ENCODE data around the gene TMCO4. TPM values are rescaled to one million over a fixed set of nuclear protein-coding genes. Genes with fewer than 3 reads are reported as not detected.
A peak's percentile ranks its signal among the peaks of the same experiment; 100 is the strongest.

The TMCO4 gene
- total RNA-seq, 1 experiment from 2014 or later = 7.2 TPM

DNA sequence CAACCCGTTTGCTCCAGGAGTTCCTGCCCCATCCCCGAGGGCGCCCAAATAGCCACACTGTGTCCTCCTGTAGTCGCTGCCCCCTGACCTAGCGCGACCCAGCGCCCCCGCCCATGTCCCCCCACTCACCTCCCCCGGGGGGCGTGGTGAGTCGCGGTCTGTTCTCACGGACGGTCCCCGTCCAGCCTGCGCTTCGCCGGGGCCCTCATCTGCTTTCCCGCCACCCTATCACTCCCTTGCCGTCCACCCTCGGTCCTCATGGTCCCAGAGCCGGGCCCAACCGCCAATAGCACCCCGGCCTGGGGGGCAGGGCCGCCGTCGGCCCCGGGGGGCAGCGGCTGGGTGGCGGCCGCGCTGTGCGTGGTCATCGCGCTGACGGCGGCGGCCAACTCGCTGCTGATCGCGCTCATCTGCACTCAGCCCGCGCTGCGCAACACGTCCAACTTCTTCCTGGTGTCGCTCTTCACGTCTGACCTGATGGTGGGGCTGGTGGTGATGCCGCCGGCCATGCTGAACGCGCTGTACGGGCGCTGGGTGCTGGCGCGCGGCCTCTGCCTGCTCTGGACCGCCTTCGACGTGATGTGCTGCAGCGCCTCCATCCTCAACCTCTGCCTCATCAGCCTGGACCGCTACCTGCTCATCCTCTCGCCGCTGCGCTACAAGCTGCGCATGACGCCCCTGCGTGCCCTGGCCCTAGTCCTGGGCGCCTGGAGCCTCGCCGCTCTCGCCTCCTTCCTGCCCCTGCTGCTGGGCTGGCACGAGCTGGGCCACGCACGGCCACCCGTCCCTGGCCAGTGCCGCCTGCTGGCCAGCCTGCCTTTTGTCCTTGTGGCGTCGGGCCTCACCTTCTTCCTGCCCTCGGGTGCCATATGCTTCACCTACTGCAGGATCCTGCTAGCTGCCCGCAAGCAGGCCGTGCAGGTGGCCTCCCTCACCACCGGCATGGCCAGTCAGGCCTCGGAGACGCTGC, 133.9 kb downstream of the TMCO4 start:
- H3K9me3 Mint-ChIP-seq = no peaks in the 10 kb centered on the region
- ChIA-PET POLR2A (no interaction called here), CTCF (interaction anchor here (1.0 to 2.0 kb wide), 5 partner anchors 11 to 50 kb away, joined by 3 to 14 read pairs (median 3); no protein-coding TSS in a partner anchor)
- peak overlapping the region; percentile 71 for H3K4me3 Mint-ChIP-seq
- peaks cover 4% of the 10 kb centered on the region for H3K4me1 Mint-ChIP-seq
- peaks cover 61% of the 10 kb centered on the region for H3K27me3 Mint-ChIP-seq (ENCODE audit: low read depth)
- ATAC-seq (peak; percentile 63), DNase-seq (ENCODE audit: low spot score) (peak; percentile 49)
- TF ChIP-seq NR2C2 (CRISPR knock-in tag; IDR thresholded peaks at IDR 0.05) = no peak
- 0 out of 2 replicates have a peak, but pooled peaks have one; percentile 40 for TF ChIP-seq ZBTB21 (CRISPR knock-in tag; IDR thresholded peaks at IDR 0.05; ENCODE audit: borderline replicate concordance)
- 0 out of 2 replicates have a peak, but pooled peaks have one; percentile 34 for TF ChIP-seq ZNF138 (CRISPR knock-in tag; conservative IDR thresholded peaks at IDR 0.05)
- TF ChIP-seq, protein P1, sequence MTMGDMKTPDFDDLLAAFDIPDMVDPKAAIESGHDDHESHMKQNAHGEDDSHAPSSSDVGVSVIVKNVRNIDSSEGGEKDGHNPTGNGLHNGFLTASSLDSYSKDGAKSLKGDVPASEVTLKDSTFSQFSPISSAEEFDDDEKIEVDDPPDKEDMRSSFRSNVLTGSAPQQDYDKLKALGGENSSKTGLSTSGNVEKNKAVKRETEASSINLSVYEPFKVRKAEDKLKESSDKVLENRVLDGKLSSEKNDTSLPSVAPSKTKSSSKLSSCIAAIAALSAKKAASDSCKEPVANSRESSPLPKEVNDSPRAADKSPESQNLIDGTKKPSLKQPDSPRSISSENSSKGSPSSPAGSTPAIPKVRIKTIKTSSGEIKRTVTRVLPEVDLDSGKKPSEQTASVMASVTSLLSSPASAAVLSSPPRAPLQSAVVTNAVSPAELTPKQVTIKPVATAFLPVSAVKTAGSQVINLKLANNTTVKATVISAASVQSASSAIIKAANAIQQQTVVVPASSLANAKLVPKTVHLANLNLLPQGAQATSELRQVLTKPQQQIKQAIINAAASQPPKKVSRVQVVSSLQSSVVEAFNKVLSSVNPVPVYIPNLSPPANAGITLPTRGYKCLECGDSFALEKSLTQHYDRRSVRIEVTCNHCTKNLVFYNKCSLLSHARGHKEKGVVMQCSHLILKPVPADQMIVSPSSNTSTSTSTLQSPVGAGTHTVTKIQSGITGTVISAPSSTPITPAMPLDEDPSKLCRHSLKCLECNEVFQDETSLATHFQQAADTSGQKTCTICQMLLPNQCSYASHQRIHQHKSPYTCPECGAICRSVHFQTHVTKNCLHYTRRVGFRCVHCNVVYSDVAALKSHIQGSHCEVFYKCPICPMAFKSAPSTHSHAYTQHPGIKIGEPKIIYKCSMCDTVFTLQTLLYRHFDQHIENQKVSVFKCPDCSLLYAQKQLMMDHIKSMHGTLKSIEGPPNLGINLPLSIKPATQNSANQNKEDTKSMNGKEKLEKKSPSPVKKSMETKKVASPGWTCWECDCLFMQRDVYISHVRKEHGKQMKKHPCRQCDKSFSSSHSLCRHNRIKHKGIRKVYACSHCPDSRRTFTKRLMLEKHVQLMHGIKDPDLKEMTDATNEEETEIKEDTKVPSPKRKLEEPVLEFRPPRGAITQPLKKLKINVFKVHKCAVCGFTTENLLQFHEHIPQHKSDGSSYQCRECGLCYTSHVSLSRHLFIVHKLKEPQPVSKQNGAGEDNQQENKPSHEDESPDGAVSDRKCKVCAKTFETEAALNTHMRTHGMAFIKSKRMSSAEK (CRISPR knock-in tag; IDR thresholded peaks at IDR 0.05; ENCODE audit: borderline replicate concordance) = no peak
- peak; percentile 49; the same call in 1 of the 2 replicates for TF ChIP-seq ETV6 (CRISPR knock-in tag; IDR thresholded peaks at IDR 0.05)
- TF ChIP-seq NFE2L1 (CRISPR knock-in tag; IDR thresholded peaks at IDR 0.05) = no peak
- no peak for TF ChIP-seq ZNF671 (CRISPR knock-in tag; IDR thresholded peaks at IDR 0.05)
- no peak for TF ChIP-seq TCF7 (CRISPR knock-in tag; IDR thresholded peaks at IDR 0.05; ENCODE audit: low read depth)
- peak; percentile 62; the same call in 1 of the 2 replicates for TF ChIP-seq FOXP1 (CRISPR knock-in tag; IDR thresholded peaks at IDR 0.05; ENCODE audit: borderline replicate concordance)
- TF ChIP-seq, protein P2, sequence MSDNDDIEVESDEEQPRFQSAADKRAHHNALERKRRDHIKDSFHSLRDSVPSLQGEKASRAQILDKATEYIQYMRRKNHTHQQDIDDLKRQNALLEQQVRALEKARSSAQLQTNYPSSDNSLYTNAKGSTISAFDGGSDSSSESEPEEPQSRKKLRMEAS (CRISPR knock-in tag; IDR thresholded peaks at IDR 0.05) = 0 out of 2 replicates have a peak, but pooled peaks have one; percentile 44
- TF ChIP-seq, protein P3, sequence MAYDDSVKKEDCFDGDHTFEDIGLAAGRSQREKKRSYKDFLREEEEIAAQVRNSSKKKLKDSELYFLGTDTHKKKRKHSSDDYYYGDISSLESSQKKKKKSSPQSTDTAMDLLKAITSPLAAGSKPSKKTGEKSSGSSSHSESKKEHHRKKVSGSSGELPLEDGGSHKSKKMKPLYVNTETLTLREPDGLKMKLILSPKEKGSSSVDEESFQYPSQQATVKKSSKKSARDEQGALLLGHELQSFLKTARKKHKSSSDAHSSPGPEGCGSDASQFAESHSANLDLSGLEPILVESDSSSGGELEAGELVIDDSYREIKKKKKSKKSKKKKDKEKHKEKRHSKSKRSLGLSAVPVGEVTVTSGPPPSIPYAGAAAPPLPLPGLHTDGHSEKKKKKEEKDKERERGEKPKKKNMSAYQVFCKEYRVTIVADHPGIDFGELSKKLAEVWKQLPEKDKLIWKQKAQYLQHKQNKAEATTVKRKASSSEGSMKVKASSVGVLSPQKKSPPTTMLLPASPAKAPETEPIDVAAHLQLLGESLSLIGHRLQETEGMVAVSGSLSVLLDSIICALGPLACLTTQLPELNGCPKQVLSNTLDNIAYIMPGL (CRISPR knock-in tag; IDR thresholded peaks at IDR 0.05) = 0 out of 2 replicates have a peak, but pooled peaks have one; percentile 17
- TF ChIP-seq ZNF232 (CRISPR knock-in tag; IDR thresholded peaks at IDR 0.05) = no peak
- peak; percentile 45; the same call in 1 of the 2 replicates for TF ChIP-seq ZNF121 (CRISPR knock-in tag; IDR thresholded peaks at IDR 0.05)
- TF ChIP-seq TP53 (CRISPR knock-in tag; IDR thresholded peaks at IDR 0.05) = no peak
- TF ChIP-seq, protein P4, sequence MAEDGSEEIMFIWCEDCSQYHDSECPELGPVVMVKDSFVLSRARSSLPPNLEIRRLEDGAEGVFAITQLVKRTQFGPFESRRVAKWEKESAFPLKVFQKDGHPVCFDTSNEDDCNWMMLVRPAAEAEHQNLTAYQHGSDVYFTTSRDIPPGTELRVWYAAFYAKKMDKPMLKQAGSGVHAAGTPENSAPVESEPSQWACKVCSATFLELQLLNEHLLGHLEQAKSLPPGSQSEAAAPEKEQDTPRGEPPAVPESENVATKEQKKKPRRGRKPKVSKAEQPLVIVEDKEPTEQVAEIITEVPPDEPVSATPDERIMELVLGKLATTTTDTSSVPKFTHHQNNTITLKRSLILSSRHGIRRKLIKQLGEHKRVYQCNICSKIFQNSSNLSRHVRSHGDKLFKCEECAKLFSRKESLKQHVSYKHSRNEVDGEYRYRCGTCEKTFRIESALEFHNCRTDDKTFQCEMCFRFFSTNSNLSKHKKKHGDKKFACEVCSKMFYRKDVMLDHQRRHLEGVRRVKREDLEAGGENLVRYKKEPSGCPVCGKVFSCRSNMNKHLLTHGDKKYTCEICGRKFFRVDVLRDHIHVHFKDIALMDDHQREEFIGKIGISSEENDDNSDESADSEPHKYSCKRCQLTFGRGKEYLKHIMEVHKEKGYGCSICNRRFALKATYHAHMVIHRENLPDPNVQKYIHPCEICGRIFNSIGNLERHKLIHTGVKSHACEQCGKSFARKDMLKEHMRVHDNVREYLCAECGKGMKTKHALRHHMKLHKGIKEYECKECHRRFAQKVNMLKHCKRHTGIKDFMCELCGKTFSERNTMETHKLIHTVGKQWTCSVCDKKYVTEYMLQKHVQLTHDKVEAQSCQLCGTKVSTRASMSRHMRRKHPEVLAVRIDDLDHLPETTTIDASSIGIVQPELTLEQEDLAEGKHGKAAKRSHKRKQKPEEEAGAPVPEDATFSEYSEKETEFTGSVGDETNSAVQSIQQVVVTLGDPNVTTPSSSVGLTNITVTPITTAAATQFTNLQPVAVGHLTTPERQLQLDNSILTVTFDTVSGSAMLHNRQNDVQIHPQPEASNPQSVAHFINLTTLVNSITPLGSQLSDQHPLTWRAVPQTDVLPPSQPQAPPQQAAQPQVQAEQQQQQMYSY (CRISPR knock-in tag; IDR thresholded peaks at IDR 0.05) = peak; percentile 9; the same call in 1 of the 2 replicates
- no peak for TF ChIP-seq IRF2 (CRISPR knock-in tag; IDR thresholded peaks at IDR 0.05; ENCODE audit: borderline replicate concordance, low read depth)
- H3K27ac Mint-ChIP-seq = no peak overlapping the region
- H3K36me3 Mint-ChIP-seq = no peaks in the 10 kb centered on the region
